Keratinocyte (primary cell): ENCODE measurements around the gene FAM163A. TPM values are rescaled to one million over a fixed set of nuclear protein-coding genes. Genes with fewer than 3 reads are reported as not detected.

Experiments used
- DNase-seq: peaks from one replicate; pipeline ENCODE4 v3.0.0-alpha.2; 2011; ENCODE audit warnings: low read depth, missing footprints, low spot score
- FAIRE-seq: peaks from 2 replicates; lab custom pipeline; 2011; peaks lifted over from hg19 to GRCh38; lab: Jason Lieb, UNC
- H2AFZ ChIP-seq: 2 replicates; pipeline ENCODE4 v1.6.0; 2012; ENCODE audit warnings: low read length, control low read depth, inconsistent platforms; ENCODE audit not compliant: control insufficient read depth
- H3K27ac ChIP-seq: 2 replicates; pipeline ENCODE4 v1.5.1; 2011; ENCODE audit warnings: low read length; ENCODE audit not compliant: control insufficient read depth, insufficient read depth
- H3K27me3 ChIP-seq: 3 replicates; pipeline ENCODE4 v1.6.0; 2011; ENCODE audit warnings: low read length; ENCODE audit not compliant: control insufficient read depth, insufficient read depth; ENCODE audit errors: extremely low read depth
- H3K36me3 ChIP-seq, 2 experiments: 2 replicates in 1 of 2; 3 replicates in 1 of 2; pipeline ENCODE4 v1.5.1; 2011; ENCODE audit warnings: low read length in 2 of 2, mild to moderate bottlenecking in 1 of 2; ENCODE audit not compliant: control insufficient read depth in 2 of 2, insufficient read depth in 2 of 2; ENCODE audit errors: extremely low read depth in 1 of 2
- H3K4me1 ChIP-seq: 3 replicates; pipeline ENCODE4 v1.5.1; 2011; ENCODE audit warnings: low read length; ENCODE audit not compliant: control insufficient read depth, insufficient read depth; ENCODE audit errors: extremely low read depth
- H3K4me2 ChIP-seq: 3 replicates; pipeline ENCODE4 v1.6.0; 2011; ENCODE audit warnings: low read depth, low read length; ENCODE audit not compliant: control insufficient read depth, insufficient read depth; ENCODE audit errors: extremely low read depth
- H3K4me3 ChIP-seq, 3 experiments: fragments of 200-600 bp in 1 of 3; sonication (generic) in 1 of 3; 2 replicates in 2 of 3; 3 replicates in 1 of 3; pipeline ENCODE4 v1.5.1; 2011 to 2016; ENCODE audit warnings: low read length in 3 of 3, mild to moderate bottlenecking in 3 of 3, control low read depth in 2 of 3, inconsistent platforms in 1 of 3, low read depth in 1 of 3, mixed read lengths in 1 of 3, mixed run types in 1 of 3, moderate library complexity in 1 of 3; ENCODE audit not compliant: control insufficient read depth in 2 of 3, insufficient read depth in 2 of 3; ENCODE audit errors: extremely low read depth in 1 of 3
- H3K79me2 ChIP-seq: 2 replicates; pipeline ENCODE4 v1.6.0; 2012; ENCODE audit warnings: low read length; ENCODE audit not compliant: control insufficient read depth, insufficient read depth
- H3K9ac ChIP-seq: 3 replicates; pipeline ENCODE4 v1.6.0; 2011; ENCODE audit warnings: low read length; ENCODE audit not compliant: control insufficient read depth, insufficient read depth; ENCODE audit errors: extremely low read depth
- H3K9me1 ChIP-seq: 3 replicates; pipeline ENCODE4 v1.6.0; 2011; ENCODE audit warnings: low read length; ENCODE audit not compliant: control insufficient read depth, insufficient read depth; ENCODE audit errors: extremely low read depth
- H3K9me3 ChIP-seq: 2 replicates; pipeline ENCODE4 v1.5.1; 2012; ENCODE audit warnings: low read depth, low read length; ENCODE audit not compliant: control insufficient read depth
- H4K20me1 ChIP-seq: 3 replicates; pipeline ENCODE4 v1.6.0; 2011; ENCODE audit warnings: low read length; ENCODE audit not compliant: control insufficient read depth, insufficient read depth; ENCODE audit errors: extremely low read depth
- EZH2 ChIP-seq: IDR thresholded peaks from one replicate; pipeline ENCODE4 v1.6.1; 2012; ENCODE audit warnings: inconsistent platforms, mild to moderate bottlenecking, low read length, moderate library complexity
- dilution Hi-C: fragments of 300-500 bp; cut with MboI; formaldehyde crosslinking; loops from one replicate; pipeline ENCODE4 v1.7.0; 2020; ENCODE audit warnings: low sequenced_read_pairs; ENCODE audit not compliant: extremely low pct_ligation_motif_present
- polyA plus RNA-seq, 5 experiments: library from polyadenylated mRNA; depleted of rRNA in 3 of 5; stranded (reverse) in 3 of 5; stranded (forward) in 1 of 5; unstranded in 1 of 5; fragments of >200 nt; gene quantifications; 1 replicate in 1 of 5; 2 replicates in 3 of 5; 3 replicates in 1 of 5; pipeline versions ENCODE4 v1.2.1 to v1.2.3, GENCODE V29; 2011 to 2012; ENCODE audit warnings: missing spikeins in 2 of 5, low read depth in 1 of 5, low replicate concordance in 1 of 5
- TF ChIP-seq, protein P1 (sequence below), 3 experiments: IDR thresholded peaks in 1 of 3; conservative IDR thresholded peaks in 1 of 3; optimal IDR thresholded peaks in 1 of 3; 2 replicates in 2 of 3; 3 replicates in 1 of 3; pipeline versions ENCODE3 to v1.5.1; 2011; ENCODE audit warnings: low read length in 3 of 3, mild to moderate bottlenecking in 3 of 3, moderate library complexity in 2 of 3, control low read depth in 1 of 3, inconsistent platforms in 1 of 3; ENCODE audit not compliant: insufficient read depth in 2 of 3; ENCODE audit errors: extremely low read depth in 1 of 3

FAM163A gene
- polyA plus RNA-seq, 1 donor (not counting 4 experiments of a cell fraction or from before 2014, with no cell fraction given), result not detected

DNA sequence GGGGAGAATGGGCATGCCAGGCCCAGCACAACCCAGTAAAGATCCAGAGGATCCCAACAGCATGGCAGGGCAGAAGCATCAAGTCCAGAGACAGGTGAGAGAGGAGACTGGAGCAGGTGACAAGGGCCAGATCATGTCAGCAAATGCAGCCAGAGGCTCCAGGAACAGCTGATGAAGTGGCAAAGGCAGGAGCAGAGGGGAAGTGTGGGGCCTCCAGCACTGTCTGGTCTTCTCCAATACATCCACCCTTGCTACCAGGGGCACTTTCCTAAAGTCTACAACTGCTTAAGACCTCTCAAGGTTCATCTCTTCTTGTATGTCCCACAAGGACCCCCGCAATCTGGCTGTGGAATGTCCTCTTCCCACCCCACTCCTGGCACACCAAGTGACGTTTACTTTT, 17.4 kb downstream of the FAM163A start:
- H3K4me1 ChIP-seq, result no peaks in the 10 kb centered on the region
- H4K20me1 ChIP-seq, result no peaks in the 10 kb centered on the region
- no peak overlapping the region for H3K4me3 ChIP-seq
- no peak overlapping the region for H3K4me2 ChIP-seq
- H3K9ac ChIP-seq, result no peak overlapping the region
- dilution Hi-C loops, result no loop called here
- H3K27me3 ChIP-seq, result no peaks in the 10 kb centered on the region
- no peak overlapping the region for H3K27ac ChIP-seq
- TF ChIP-seq, protein P1, sequence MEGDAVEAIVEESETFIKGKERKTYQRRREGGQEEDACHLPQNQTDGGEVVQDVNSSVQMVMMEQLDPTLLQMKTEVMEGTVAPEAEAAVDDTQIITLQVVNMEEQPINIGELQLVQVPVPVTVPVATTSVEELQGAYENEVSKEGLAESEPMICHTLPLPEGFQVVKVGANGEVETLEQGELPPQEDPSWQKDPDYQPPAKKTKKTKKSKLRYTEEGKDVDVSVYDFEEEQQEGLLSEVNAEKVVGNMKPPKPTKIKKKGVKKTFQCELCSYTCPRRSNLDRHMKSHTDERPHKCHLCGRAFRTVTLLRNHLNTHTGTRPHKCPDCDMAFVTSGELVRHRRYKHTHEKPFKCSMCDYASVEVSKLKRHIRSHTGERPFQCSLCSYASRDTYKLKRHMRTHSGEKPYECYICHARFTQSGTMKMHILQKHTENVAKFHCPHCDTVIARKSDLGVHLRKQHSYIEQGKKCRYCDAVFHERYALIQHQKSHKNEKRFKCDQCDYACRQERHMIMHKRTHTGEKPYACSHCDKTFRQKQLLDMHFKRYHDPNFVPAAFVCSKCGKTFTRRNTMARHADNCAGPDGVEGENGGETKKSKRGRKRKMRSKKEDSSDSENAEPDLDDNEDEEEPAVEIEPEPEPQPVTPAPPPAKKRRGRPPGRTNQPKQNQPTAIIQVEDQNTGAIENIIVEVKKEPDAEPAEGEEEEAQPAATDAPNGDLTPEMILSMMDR (optimal IDR thresholded peaks at IDR 0.05 in 1 of 3, IDR thresholded peaks at IDR 0.05 in 1 of 3, conservative IDR thresholded peaks at IDR 0.05 in 1 of 3; ENCODE audit: extremely low read depth in 1 of 3, insufficient read depth in 2 of 3, low read length in 3 of 3), result no peak
- TF ChIP-seq EZH2, result no peak
- H3K9me3 ChIP-seq, result no peaks in the 10 kb centered on the region
- no peaks in the 10 kb centered on the region for H3K9me1 ChIP-seq
- no peaks in the 10 kb centered on the region for H3K36me3 ChIP-seq
- H3K79me2 ChIP-seq, result no peaks in the 10 kb centered on the region
- no peak overlapping the region for H2AFZ ChIP-seq
- no peak for FAIRE-seq
- no peak for DNase-seq

GRCh38 chr1:179761296-179761695, 18.2 kb downstream of the FAM163A start:
- FAIRE-seq, result no peak
- H3K4me1 ChIP-seq, result no peaks in the 10 kb centered on the region
- dilution Hi-C loops, result no loop called here

More at GRCh38 chr1:179761296-179761695, 18.2 kb downstream of the FAM163A start:
- H3K4me3 ChIP-seq, result no peak overlapping the region
- no peak for DNase-seq
- no peaks in the 10 kb centered on the region for H4K20me1 ChIP-seq
- no peak overlapping the region for H3K27ac ChIP-seq
- no peak overlapping the region for H3K4me2 ChIP-seq
- no peaks in the 10 kb centered on the region for H3K9me1 ChIP-seq
- TF ChIP-seq, protein P1 (optimal IDR thresholded peaks at IDR 0.05 in 1 of 3, IDR thresholded peaks at IDR 0.05 in 1 of 3, conservative IDR thresholded peaks at IDR 0.05 in 1 of 3; ENCODE audit: extremely low read depth in 1 of 3, insufficient read depth in 2 of 3, low read length in 3 of 3), result no peak
- no peak for TF ChIP-seq EZH2
- no peaks in the 10 kb centered on the region for H3K36me3 ChIP-seq
- H3K79me2 ChIP-seq, result no peaks in the 10 kb centered on the region
- H3K9me3 ChIP-seq, result no peaks in the 10 kb centered on the region
- no peak overlapping the region for H3K9ac ChIP-seq
- H3K27me3 ChIP-seq, result no peaks in the 10 kb centered on the region
- H2AFZ ChIP-seq, result no peak overlapping the region
